ENCODE data around the gene UBE2E3.

GRCh38 chr2:181105562-181105961 lies 125.2 kb downstream of the UBE2E3 start:
- TF ChIP-seq POLR2AphosphoS5 (IDR thresholded peaks at IDR 0.05; ENCODE audit: low read depth, low read length) (no peak), CTCF (IDR thresholded peaks at IDR 0.05) (no peak), REST (IDR thresholded peaks at IDR 0.05; ENCODE audit: insufficient read depth in 1 of 2, low read depth in 2 of 2, low read length in 1 of 2) (no peak), TCF7L2 (IDR thresholded peaks at IDR 0.05; ENCODE audit: low read depth, low read length) (no peak)

Data from Panc1 (cell line).